Suprapubic skin (tissue), 4 donors: ENCODE results near the gene RND1.

ENCODE experiments used
- EP300 ChIP-seq: sonication (generic); formaldehyde crosslinking; IDR thresholded peaks from one replicate; pipeline ENCODE4 v1.6.1; 2017; ENCODE audit warnings: antibody characterized with exemption
- POLR2A ChIP-seq, 2 donors: fragments of 450-650 bp; IDR thresholded peaks; one replicate each; pipeline ENCODE4 v1.6.1; 2017; ENCODE audit warnings: antibody characterized with exemption in 2 of 2, mild to moderate bottlenecking in 2 of 2, moderate library complexity in 2 of 2
- POLR2AphosphoS5 ChIP-seq, 3 donors: sonication (generic); formaldehyde crosslinking; IDR thresholded peaks; one replicate each; pipeline ENCODE4 v1.6.1; 2017; ENCODE audit warnings: antibody characterized with exemption in 3 of 3
- TF ChIP-seq, protein P1 (sequence below), 2 donors: fragments of 200-600 bp in 1 of 2; fragments of 450-650 bp in 1 of 2; sonication (generic) in 1 of 2; IDR thresholded peaks; one replicate each; pipeline ENCODE4 v1.5.1; 2016 to 2019; ENCODE audit warnings: antibody characterized with exemption in 2 of 2, mild to moderate bottlenecking in 1 of 2, moderate library complexity in 1 of 2

DNA sequence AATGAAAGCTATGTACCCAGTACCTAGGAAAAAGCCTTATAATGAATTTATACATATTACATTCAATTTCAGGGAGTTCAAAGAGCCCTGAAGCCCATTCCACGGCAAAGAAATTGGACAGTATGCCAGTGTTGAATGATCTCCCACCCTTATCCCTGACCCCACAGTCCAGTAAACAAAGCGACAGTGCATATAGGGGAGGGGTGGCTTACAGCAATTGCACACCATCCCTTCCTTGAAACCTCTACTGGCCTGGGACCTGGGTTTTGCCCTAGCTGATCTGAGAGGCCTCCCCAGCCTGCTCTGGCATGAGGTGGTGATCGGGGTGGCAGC, 17.3 kb upstream of the RND1 start:
- TF ChIP-seq POLR2AphosphoS5 (IDR thresholded peaks at IDR 0.05) (no peak), EP300 (no peak), POLR2A (IDR thresholded peaks at IDR 0.05) (no peak)
- TF ChIP-seq, protein P1, sequence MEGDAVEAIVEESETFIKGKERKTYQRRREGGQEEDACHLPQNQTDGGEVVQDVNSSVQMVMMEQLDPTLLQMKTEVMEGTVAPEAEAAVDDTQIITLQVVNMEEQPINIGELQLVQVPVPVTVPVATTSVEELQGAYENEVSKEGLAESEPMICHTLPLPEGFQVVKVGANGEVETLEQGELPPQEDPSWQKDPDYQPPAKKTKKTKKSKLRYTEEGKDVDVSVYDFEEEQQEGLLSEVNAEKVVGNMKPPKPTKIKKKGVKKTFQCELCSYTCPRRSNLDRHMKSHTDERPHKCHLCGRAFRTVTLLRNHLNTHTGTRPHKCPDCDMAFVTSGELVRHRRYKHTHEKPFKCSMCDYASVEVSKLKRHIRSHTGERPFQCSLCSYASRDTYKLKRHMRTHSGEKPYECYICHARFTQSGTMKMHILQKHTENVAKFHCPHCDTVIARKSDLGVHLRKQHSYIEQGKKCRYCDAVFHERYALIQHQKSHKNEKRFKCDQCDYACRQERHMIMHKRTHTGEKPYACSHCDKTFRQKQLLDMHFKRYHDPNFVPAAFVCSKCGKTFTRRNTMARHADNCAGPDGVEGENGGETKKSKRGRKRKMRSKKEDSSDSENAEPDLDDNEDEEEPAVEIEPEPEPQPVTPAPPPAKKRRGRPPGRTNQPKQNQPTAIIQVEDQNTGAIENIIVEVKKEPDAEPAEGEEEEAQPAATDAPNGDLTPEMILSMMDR (IDR thresholded peaks at IDR 0.05): no peak
